HCT116 (cell line): ENCODE measurements around the gene SLC6A7. TPM values are rescaled to one million over a fixed set of nuclear protein-coding genes. Genes with fewer than 3 reads are reported as not detected.

Experiments used
- ATAC-seq: fragments of 200-7000 bp; cut with Tn5 transposase; 2 replicates; pipeline ENCODE4 v1.9.1; 2020; ENCODE audit warnings: mild to moderate bottlenecking, moderate library complexity
- BruUV-seq: library from RNA; stranded (reverse); fragments of 400-500 nt; replicated peaks from 2 replicates; lab custom pipeline; 2021; lab: Mats Ljungman, UMichigan
- CTCF ChIA-PET: fragments of 300-600 bp; sonication (Branson Sonifier 250); formaldehyde crosslinking; loops from one replicate; lab custom pipeline; 2021; ENCODE audit warnings: antibody characterized with exemption; lab: Charles Lee
- POLR2A ChIA-PET: fragments of 300-600, 350-600 bp; sonication (Branson Sonifier 250); formaldehyde crosslinking; loops from one replicate; lab custom pipeline; 2021; ENCODE audit warnings: antibody characterized with exemption; lab: Charles Lee
- RAD21 ChIA-PET, 2 experiments: fragments of 300-600 bp; sonication (Branson Sonifier 250); formaldehyde crosslinking; loops; one replicate each; lab custom pipeline; 2023; ENCODE audit warnings: low total read pairs in 2 of 2; ENCODE audit not compliant: uncharacterized antibody in 2 of 2, unreplicated experiment in 2 of 2, low non-redundant PET in 1 of 2; lab: Charles Lee
- DNase-seq: peaks from one replicate; pipeline ENCODE4 v3.0.0-alpha.2; 2010; ENCODE audit warnings: low read depth, low spot score
- H2AFZ ChIP-seq: fragments of 200-600 bp; shearing (Covaris generic), sonication (generic); 2 replicates; pipeline ENCODE4 v1.6.1; 2017; ENCODE audit warnings: low read depth, mixed run types, mixed read lengths, antibody characterized with exemption, low read length; ENCODE audit not compliant: poor library complexity, severe bottlenecking
- H3K27ac ChIP-seq: 2 replicates; pipeline ENCODE4 v1.5.1; 2012; ENCODE audit warnings: low read depth, low read length
- H3K27me3 ChIP-seq: fragments of 200-600 bp; sonication (generic); 2 replicates; pipeline ENCODE4 v1.6.1; 2016; ENCODE audit warnings: mixed run types, low read length, mixed read lengths; ENCODE audit not compliant: insufficient read depth
- H3K36me3 ChIP-seq, 2 experiments: fragments of 200-500 bp in 1 of 2; fragments of 200-600 bp in 1 of 2; sonication (Bioruptor generic) in 1 of 2; sonication (generic) in 1 of 2; 2 replicates each; pipeline versions ENCODE4 v1.5.1 to v1.6.1; 2014 to 2016; ENCODE audit warnings: low read length in 2 of 2, inconsistent platforms in 1 of 2, mixed read lengths in 1 of 2, mixed run types in 1 of 2; ENCODE audit not compliant: insufficient read depth in 2 of 2, control insufficient read depth in 1 of 2
- H3K4me1 ChIP-seq, 2 experiments: fragments of 200-600 bp in 1 of 2; sonication (generic) in 1 of 2; 2 replicates each; pipeline versions ENCODE4 v1.5.1 to v1.6.1; 2012 to 2017; ENCODE audit warnings: low read length in 2 of 2, inconsistent platforms in 1 of 2, mild to moderate bottlenecking in 1 of 2, mixed read lengths in 1 of 2, mixed run types in 1 of 2, moderate library complexity in 1 of 2; ENCODE audit not compliant: insufficient read depth in 2 of 2, control insufficient read depth in 1 of 2
- H3K4me2 ChIP-seq: fragments of 200-600 bp; sonication (generic); 2 replicates; pipeline ENCODE4 v1.6.1; 2017; ENCODE audit warnings: mixed run types, low read length, mixed read lengths
- H3K4me3 ChIP-seq, 2 experiments: fragments of 200-600 bp in 1 of 2; sonication (generic) in 1 of 2; replicated peaks in 1 of 2; 2 replicates each; pipeline ENCODE4 v1.5.1; 2011 to 2016; ENCODE audit warnings: low read length in 2 of 2, control low read depth in 1 of 2, low read depth in 1 of 2, mild to moderate bottlenecking in 1 of 2, mixed read lengths in 1 of 2, mixed run types in 1 of 2
- H3K79me2 ChIP-seq: fragments of 200-600 bp; sonication (generic); 2 replicates; pipeline ENCODE4 v1.6.1; 2017; ENCODE audit warnings: mild to moderate bottlenecking, mixed run types, low read length, moderate library complexity, mixed read lengths; ENCODE audit not compliant: insufficient read depth
- H3K9ac ChIP-seq: fragments of 200-600 bp; sonication (generic); 2 replicates; pipeline ENCODE4 v1.6.1; 2016; ENCODE audit warnings: low read length, mixed read lengths
- H3K9me2 ChIP-seq: fragments of 200-600 bp; sonication (generic), shearing (Covaris generic); 2 replicates; pipeline ENCODE4 v1.6.1; 2017; ENCODE audit warnings: mixed run types, mild to moderate bottlenecking, moderate library complexity; ENCODE audit not compliant: insufficient read depth
- H3K9me3 ChIP-seq, 2 experiments: fragments of 200-500 bp in 1 of 2; fragments of 200-600 bp in 1 of 2; sonication (Bioruptor generic) in 1 of 2; sonication (generic) in 1 of 2; 2 replicates each; pipeline ENCODE4 v1.6.1; 2014 to 2017; ENCODE audit warnings: low read length in 2 of 2, mixed read lengths in 2 of 2, inconsistent platforms in 1 of 2, low read depth in 1 of 2, mild to moderate bottlenecking in 1 of 2, mixed run types in 1 of 2, moderate library complexity in 1 of 2; ENCODE audit not compliant: control insufficient read depth in 1 of 2, insufficient read depth in 1 of 2
- H4K20me1 ChIP-seq: fragments of 200-600 bp; sonication (generic), shearing (Covaris generic); 2 replicates; pipeline ENCODE4 v1.6.1; 2017; ENCODE audit warnings: mixed run types, mild to moderate bottlenecking, moderate library complexity; ENCODE audit not compliant: insufficient read depth
- CTCF ChIP-seq, 3 experiments: fragments of 200-600 bp in 1 of 3; sonication (generic) in 1 of 3; IDR thresholded peaks in 2 of 3; conservative IDR thresholded peaks in 1 of 3; 2 replicates each; pipeline ENCODE4 v1.5.1; 2012 to 2017; ENCODE audit warnings: low read depth in 2 of 3, low read length in 2 of 3, antibody characterized with exemption in 1 of 3, borderline replicate concordance in 1 of 3, control low read depth in 1 of 3, mild to moderate bottlenecking in 1 of 3, mixed read lengths in 1 of 3, mixed run types in 1 of 3, moderate library complexity in 1 of 3; ENCODE audit not compliant: insufficient read depth in 1 of 3
- EZH2 ChIP-seq: fragments of 200-600 bp; sonication (generic); IDR thresholded peaks from 2 replicates; pipeline ENCODE4 v1.6.1; 2017; ENCODE audit warnings: antibody characterized with exemption, mixed run types
- EZH2phosphoT487 ChIP-seq: fragments of 200-600 bp; IDR thresholded peaks from 2 replicates; pipeline ENCODE4 v1.6.1; 2018; ENCODE audit warnings: antibody characterized with exemption, borderline replicate concordance
- FOSL1 ChIP-seq: IDR thresholded peaks from 2 replicates; pipeline ENCODE4 v1.6.1; 2012; ENCODE audit warnings: low read depth
- POLR2AphosphoS5 ChIP-seq: IDR thresholded peaks from 2 replicates; pipeline ENCODE4 v1.6.1; 2011; ENCODE audit warnings: mild to moderate bottlenecking, low read depth, low read length, moderate library complexity
- TCF7L2 ChIP-seq: IDR thresholded peaks from 2 replicates; pipeline ENCODE4 v1.7.0; 2011; ENCODE audit warnings: borderline replicate concordance, inconsistent platforms; ENCODE audit not compliant: insufficient read depth, insufficient read length; ENCODE audit errors: extremely low read depth
- YY1 ChIP-seq: IDR thresholded peaks from 2 replicates; pipeline ENCODE4 v1.6.1; 2011; ENCODE audit warnings: low read length, low read depth, moderate library complexity, mild to moderate bottlenecking; ENCODE audit not compliant: insufficient replicate concordance; ENCODE audit errors: extremely low read depth
- ZFX ChIP-seq: fragments of 450-650 bp; IDR thresholded peaks from 2 replicates; pipeline ENCODE4 v1.6.1; 2017
- intact Hi-C: fragments of 100-400 bp; cut with micrococcal nuclease; formaldehyde crosslinking; loops from 2 replicates; pipeline ENCODE4 v1.10.0; 2022
- total RNA-seq: library from RNA; stranded (reverse); gene quantifications from one replicate; pipeline ENCODE4 v1.2.1, GENCODE V29; 2021; ENCODE audit not compliant: unreplicated experiment

SLC6A7 gene
- total RNA-seq, 1 experiment from 2014 or later: not detected

GRCh38 chr5:150163547-150164059 is 26.3 kb upstream of the SLC6A7 start:
- Histone ChIP-seq H3K27me3 (no peaks in the 10 kb centered on the region; the same call in 1 of the 2 replicates), H4K20me1 (no peaks in the 10 kb centered on the region), H3K4me1 (peaks cover 3 to 19% of the 10 kb centered on the region in 2 experiments; a peak in 3 of 4 replicates), H3K36me3 (no peaks in the 10 kb centered on the region), H3K79me2 (no peaks in the 10 kb centered on the region), H3K9ac (no peak overlapping the region), H3K4me2 (no peak overlapping the region), H3K9me2 (no peaks in the 10 kb centered on the region), H3K27ac (no peak overlapping the region), H2AFZ (peak overlapping the region; percentile 32), H3K9me3 (no peaks in the 10 kb centered on the region), H3K4me3 (no peak overlapping the region)
- ChIA-PET RAD21 (no interaction called here), POLR2A (interaction anchor here (0.8 kb wide), 1 partner anchor 286 kb away, joined by 3 read pairs; no protein-coding TSS in a partner anchor), CTCF (interaction anchor here (1.1 to 2.6 kb wide), 2 partner anchors 12 to 273 kb away, joined by 3 to 10 read pairs; no protein-coding TSS in a partner anchor)
- no peak for ATAC-seq
- BruUV-seq: no TSS peak
- no peak for DNase-seq
- intact Hi-C loops: no loop called here
- TF ChIP-seq POLR2AphosphoS5 (no peak), FOSL1 (no peak), CTCF (IDR thresholded peaks at IDR 0.05 in 2 of 3, conservative IDR thresholded peaks at IDR 0.05 in 1 of 3; ENCODE audit: borderline replicate concordance in 1 of 3, insufficient read depth in 1 of 3, low read depth in 2 of 3, low read length in 2 of 3) (no peak), EZH2 (no peak), EZH2phosphoT487 (no peak), ZFX (no peak), TCF7L2 (no peak), YY1 (no peak)
